DND-41 (cell line): Measurements from ENCODE around the gene RITA1.
A peak's percentile ranks its signal among the peaks of the same experiment; 100 is the strongest.

Experiments
- ATAC-seq: fragments of 200-7000 bp; cut with Tn5 transposase; 3 replicates; pipeline ENCODE4 v1.9.1; 2021; ENCODE audit warnings: low read depth; ENCODE audit not compliant: insufficient read depth
- DNase-seq: peaks from one replicate; pipeline ENCODE4 v3.0.0-alpha.2; 2020
- H2AFZ ChIP-seq: 2 replicates; pipeline ENCODE4 v1.6.0; 2012; ENCODE audit warnings: low read depth, low read length
- H3K27ac ChIP-seq: 2 replicates; pipeline ENCODE4 v1.5.1; 2012; ENCODE audit warnings: low read length, inconsistent platforms
- H3K27me3 ChIP-seq: fragments of 200-600 bp; sonication (generic); 2 replicates; pipeline ENCODE4 v1.6.0; 2012; ENCODE audit warnings: low read length, mild to moderate bottlenecking, inconsistent platforms; ENCODE audit not compliant: insufficient read depth, poor library complexity
- H3K36me3 ChIP-seq: 2 replicates; pipeline ENCODE4 v1.5.1; 2012; ENCODE audit warnings: low read length, inconsistent platforms; ENCODE audit not compliant: insufficient read depth
- H3K4me1 ChIP-seq: 2 replicates; pipeline ENCODE4 v1.5.1; 2012; ENCODE audit warnings: mild to moderate bottlenecking, low read length; ENCODE audit not compliant: insufficient read depth
- H3K4me2 ChIP-seq: 2 replicates; pipeline ENCODE4 v1.6.0; 2012; ENCODE audit warnings: mild to moderate bottlenecking, moderate library complexity, low read length, inconsistent platforms; ENCODE audit not compliant: insufficient read depth
- H3K4me3 ChIP-seq, 2 experiments: fragments of 200-600 bp in 1 of 2; shearing (Covaris generic) in 1 of 2; 2 replicates each; pipeline ENCODE4 v1.5.1; 2012 to 2016; ENCODE audit warnings: inconsistent platforms in 2 of 2, low read length in 2 of 2, mild to moderate bottlenecking in 2 of 2, low read depth in 1 of 2, moderate library complexity in 1 of 2
- H3K79me2 ChIP-seq: 2 replicates; pipeline ENCODE4 v1.6.0; 2012; ENCODE audit warnings: low read length, inconsistent platforms; ENCODE audit not compliant: insufficient read depth
- H3K9ac ChIP-seq: 2 replicates; pipeline ENCODE4 v1.6.0; 2012; ENCODE audit warnings: low read depth, mild to moderate bottlenecking, inconsistent platforms, low read length, moderate library complexity
- H3K9me3 ChIP-seq: 2 replicates; pipeline ENCODE4 v1.5.1; 2012; ENCODE audit warnings: low read length, moderate library complexity, mild to moderate bottlenecking, inconsistent platforms; ENCODE audit not compliant: insufficient read depth, severe bottlenecking
- H4K20me1 ChIP-seq: 2 replicates; pipeline ENCODE4 v1.6.0; 2012; ENCODE audit warnings: low read length; ENCODE audit not compliant: insufficient read depth
- CTCF ChIP-seq: IDR thresholded peaks from 2 replicates; pipeline ENCODE4 v1.5.1; 2012; ENCODE audit warnings: borderline replicate concordance, low read length, moderate library complexity, mild to moderate bottlenecking; ENCODE audit not compliant: poor library complexity, severe bottlenecking; ENCODE audit errors: extremely low read depth
- EZH2 ChIP-seq: IDR thresholded peaks from 3 replicates; pipeline ENCODE4 v1.6.1; 2012; ENCODE audit warnings: borderline replicate concordance, low read depth, mild to moderate bottlenecking, moderate library complexity, low read length, inconsistent platforms; ENCODE audit not compliant: severe bottlenecking

The RITA1 gene

DNA sequence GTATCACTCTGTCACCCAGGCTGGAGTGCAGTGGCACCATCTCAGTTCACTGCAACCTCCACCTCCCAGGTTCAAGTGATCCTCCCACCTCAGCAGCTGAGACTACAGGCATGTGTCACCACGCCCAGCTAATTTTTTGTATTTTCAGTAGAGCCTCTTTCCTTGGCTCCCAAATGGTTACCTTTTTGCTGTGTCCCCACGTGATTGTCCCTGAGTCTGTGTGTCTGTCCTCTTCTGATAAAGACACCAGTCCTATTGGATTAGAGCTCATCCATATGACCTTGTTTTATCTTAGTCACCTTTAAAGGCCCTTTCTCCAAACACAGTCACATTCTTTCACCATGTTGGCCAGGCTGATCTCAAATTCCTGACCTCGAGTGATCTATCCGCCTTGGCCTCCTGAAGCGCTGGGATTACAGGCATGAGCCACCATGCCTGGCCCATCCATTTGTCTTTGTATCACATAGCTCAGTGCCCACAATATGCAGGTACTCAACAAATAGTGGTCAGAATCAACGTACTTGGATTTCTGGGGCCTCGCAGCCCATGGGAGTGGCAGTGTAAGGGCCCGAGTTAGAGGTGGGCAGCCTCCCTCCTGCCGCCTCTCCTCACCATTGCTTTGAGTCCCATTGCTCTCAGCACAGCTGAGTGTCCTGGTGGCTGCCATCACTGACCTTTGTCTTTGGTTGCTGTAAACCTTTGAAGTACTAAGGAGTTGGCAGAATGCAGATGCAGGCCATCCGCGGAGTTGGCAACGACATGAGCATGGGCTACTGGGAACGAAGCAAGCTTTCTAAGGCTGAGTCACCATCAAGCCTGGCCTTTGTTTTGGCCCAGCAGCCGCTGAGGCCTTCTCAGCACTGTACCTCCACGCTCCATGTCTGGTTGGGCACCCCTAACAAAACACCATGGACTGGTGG is 45.1 kb downstream of the RITA1 start:
- no peak overlapping the region for H3K9ac ChIP-seq
- H3K9me3 ChIP-seq, result no peaks in the 10 kb centered on the region
- H3K4me1 ChIP-seq, result peaks cover 2% of the 10 kb centered on the region; the same call in 1 of the 2 replicates
- peaks cover 78% of the 10 kb centered on the region for H3K36me3 ChIP-seq
- no peak for DNase-seq
- no peak for TF ChIP-seq EZH2
- TF ChIP-seq CTCF, result no peak
- no peak for ATAC-seq
- no peak overlapping the region for H2AFZ ChIP-seq
- no peaks in the 10 kb centered on the region for H3K79me2 ChIP-seq
- H3K27ac ChIP-seq, result peak overlapping the region; percentile 37; the same call in 1 of the 2 replicates
- no peaks in the 10 kb centered on the region for H4K20me1 ChIP-seq
- H3K4me2 ChIP-seq, result no peak overlapping the region
- H3K27me3 ChIP-seq, result no peaks in the 10 kb centered on the region
- no peak overlapping the region for H3K4me3 ChIP-seq

- H3K27ac ChIP-seq, result peak overlapping the region; percentile 21; the same call in 1 of the 2 replicates
- H3K27me3 ChIP-seq, result no peaks in the 10 kb centered on the region
- no peaks in the 10 kb centered on the region for H3K79me2 ChIP-seq
- TF ChIP-seq EZH2 (no peak), CTCF (no peak)
- no peaks in the 10 kb centered on the region for H4K20me1 ChIP-seq
- H2AFZ ChIP-seq, result no peak overlapping the region
- peaks cover 86% of the 10 kb centered on the region for H3K36me3 ChIP-seq
- H3K4me3 ChIP-seq, result no peak overlapping the region
- no peak overlapping the region for H3K4me2 ChIP-seq
- ATAC-seq, result no peak
- no peak for DNase-seq
- no peaks in the 10 kb centered on the region for H3K9me3 ChIP-seq
- peaks cover 2% of the 10 kb centered on the region; the same call in 1 of the 2 replicates for H3K4me1 ChIP-seq
- H3K9ac ChIP-seq, result no peak overlapping the region
Measured at GRCh38 chr12:113231235-113232088, 45.9 kb downstream of the RITA1 start.

GRCh38 chr12:113232089-113232839 is 46.7 kb downstream of the RITA1 start:
- ATAC-seq, result no peak
- TF ChIP-seq CTCF (no peak), EZH2 (no peak)
- H3K36me3 ChIP-seq, result peaks cover 79% of the 10 kb centered on the region
- H3K79me2 ChIP-seq, result no peaks in the 10 kb centered on the region
- no peak overlapping the region for H2AFZ ChIP-seq
- H3K9me3 ChIP-seq, result no peaks in the 10 kb centered on the region
- no peaks in the 10 kb centered on the region for H3K27me3 ChIP-seq
- DNase-seq, result no peak
- peaks cover 2% of the 10 kb centered on the region; the same call in 1 of the 2 replicates for H3K4me1 ChIP-seq
- H3K4me2 ChIP-seq, result no peak overlapping the region
- H3K27ac ChIP-seq, result peak overlapping the region; percentile 21; the same call in 1 of the 2 replicates
- no peaks in the 10 kb centered on the region for H4K20me1 ChIP-seq
- no peak overlapping the region for H3K9ac ChIP-seq
- no peak overlapping the region for H3K4me3 ChIP-seq
